ENCODE data around the gene FGD5. TPM values are rescaled to one million over a fixed set of nuclear protein-coding genes. Genes with fewer than 3 reads are reported as not detected.

Gene FGD5
- total and polyA plus RNA-seq, 2 donors (not counting 1 experiment from before 2014, with no cell fraction given): not detected

GRCh38 chr3:14929310-14930074 lies 110.7 kb downstream of the FGD5 start:
- H3K27ac ChIP-seq (ENCODE audit: low read length in 2 of 2): no peak overlapping the region

More at GRCh38 chr3:14929310-14930074, 110.7 kb downstream of the FGD5 start:
- ATAC-seq (ENCODE audit: low read depth) (no peak), DNase-seq (no peak)
- H3K4me3 Mint-ChIP-seq: no peak overlapping the region
- Histone ChIP-seq H3K79me2 (ENCODE audit: control insufficient read depth, insufficient read depth, low read length) (no peaks in the 10 kb centered on the region), H3K36me3 (replicated peaks in 1 of 2; ENCODE audit: control extremely low read depth in 1 of 2, control insufficient read depth in 1 of 2, extremely low read depth in 1 of 2, insufficient read depth in 2 of 2, low read length in 1 of 2) (no peaks in the 10 kb centered on the region), H3K27me3 (replicated peaks in 1 of 4; ENCODE audit: control extremely low read depth in 1 of 4, control insufficient read depth in 3 of 4, insufficient read depth in 4 of 4, low read length in 3 of 4) (no peaks in the 10 kb centered on the region), H4K20me1 (ENCODE audit: control insufficient read depth, insufficient read depth, low read length, poor library complexity, severe bottlenecking) (no peaks in the 10 kb centered on the region), H3K4me2 (replicated peaks; ENCODE audit: low read depth, low read length, poor library complexity, severe bottlenecking) (no peak overlapping the region), H3K9me3 (ENCODE audit: control extremely low read depth in 1 of 3, control insufficient read depth in 2 of 3, insufficient read depth in 1 of 3, low read length in 2 of 3) (no peaks in the 10 kb centered on the region), H3K9ac (ENCODE audit: low read length) (no peak overlapping the region), H3K4me1 (ENCODE audit: control insufficient read depth in 2 of 2, insufficient read depth in 2 of 2, low read length in 2 of 2) (no peaks in the 10 kb centered on the region), H2AFZ (ENCODE audit: insufficient read depth, low read depth, low read length, poor library complexity, severe bottlenecking) (no peak overlapping the region), H3K4me3 (ENCODE audit: control extremely low read depth in 1 of 5, extremely low read depth in 1 of 5, insufficient read depth in 1 of 5, low read depth in 2 of 5, low read length in 4 of 5) (no peak overlapping the region)
- no peaks in the 10 kb centered on the region for H3K4me1 Mint-ChIP-seq
- no peaks in the 10 kb centered on the region for H3K27me3 Mint-ChIP-seq
- WGBS (ENCODE audit: insufficient coverage): no CpG with 5 or more reads among the region's 2 CpGs
- H3K27ac Mint-ChIP-seq: no peak overlapping the region
- intact Hi-C loops (cut with micrococcal nuclease): loop anchor here (5.0 to 10.0 kb wide), 2 partner anchors 168 to 475 kb away; partner anchors contain the start of gene RBSN
- CTCF ChIA-PET: no interaction called here
- POLR2A ChIA-PET: no interaction called here
- H3K9me3 Mint-ChIP-seq (ENCODE audit: insufficient read depth): no peaks in the 10 kb centered on the region
- no peak for TF ChIP-seq EZH2 (IDR thresholded peaks at IDR 0.05; ENCODE audit: borderline replicate concordance, insufficient read depth, low read depth, low read length, poor library complexity, severe bottlenecking)
- TF ChIP-seq CTCF (IDR thresholded peaks at IDR 0.05): no peak
